DMS153 treated with DMSO at 0.1 percent for 48 hours (cell line): ENCODE results near the gene FAM174A.

ENCODE experiments used
- DNase-seq: peaks from one replicate; lab custom pipeline; 2025; ENCODE audit not compliant: unreplicated experiment; lab: John Stamatoyannopoulos, UW

Gene FAM174A

GRCh38 chr5:100535060-100536005 is at the start of gene FAM174A:
TSS of gene FAM174A (plus strand) at chr5:100535374. CDS start at chr5:100535531, 157 bp downstream.
- peak; percentile 63 for DNase-seq

DNA sequence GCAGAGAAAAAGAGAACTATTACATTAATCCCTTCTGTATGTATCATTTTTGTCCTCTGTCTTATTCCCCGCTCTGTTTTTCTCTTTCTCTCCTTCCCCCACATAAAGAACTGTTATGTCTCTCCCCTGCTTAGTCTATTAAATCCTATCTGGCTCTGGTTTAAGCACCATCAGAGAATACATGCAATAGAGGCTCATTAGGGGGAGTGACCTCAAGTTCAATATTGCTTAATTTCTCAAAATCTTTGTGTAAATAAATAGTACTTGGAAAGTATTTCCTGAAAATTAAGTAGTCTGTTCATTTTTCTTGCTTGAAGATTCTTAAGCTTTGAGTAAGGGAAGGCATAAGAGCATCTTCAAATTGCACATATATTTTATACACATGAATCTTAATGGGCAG is 41.2 kb upstream of the FAM174A start:
- DNase-seq: no peak

DNA sequence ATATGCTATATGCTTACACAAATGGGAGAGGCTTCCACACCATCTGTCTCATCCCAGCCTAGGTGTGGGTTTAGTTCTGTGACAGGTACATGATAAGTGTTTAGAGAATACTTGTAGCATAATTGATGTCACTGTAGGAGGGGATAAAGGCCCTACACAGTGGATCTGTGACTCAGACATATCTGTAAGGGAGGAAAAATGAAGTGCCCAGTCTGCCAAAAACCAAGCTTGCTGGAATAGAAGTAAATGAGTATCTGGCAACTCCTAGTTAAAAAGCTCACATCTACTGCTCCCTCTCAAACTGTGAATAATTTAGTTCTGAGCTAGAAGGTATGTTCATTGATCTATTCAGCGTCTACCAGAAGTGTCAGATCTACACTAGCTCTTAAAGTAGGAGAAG is 38.9 kb upstream of the FAM174A start:
- no peak for DNase-seq

- no peak for DNase-seq
Measured at GRCh38 chr5:100502684-100503083, 32.5 kb upstream of the FAM174A start.

DNA sequence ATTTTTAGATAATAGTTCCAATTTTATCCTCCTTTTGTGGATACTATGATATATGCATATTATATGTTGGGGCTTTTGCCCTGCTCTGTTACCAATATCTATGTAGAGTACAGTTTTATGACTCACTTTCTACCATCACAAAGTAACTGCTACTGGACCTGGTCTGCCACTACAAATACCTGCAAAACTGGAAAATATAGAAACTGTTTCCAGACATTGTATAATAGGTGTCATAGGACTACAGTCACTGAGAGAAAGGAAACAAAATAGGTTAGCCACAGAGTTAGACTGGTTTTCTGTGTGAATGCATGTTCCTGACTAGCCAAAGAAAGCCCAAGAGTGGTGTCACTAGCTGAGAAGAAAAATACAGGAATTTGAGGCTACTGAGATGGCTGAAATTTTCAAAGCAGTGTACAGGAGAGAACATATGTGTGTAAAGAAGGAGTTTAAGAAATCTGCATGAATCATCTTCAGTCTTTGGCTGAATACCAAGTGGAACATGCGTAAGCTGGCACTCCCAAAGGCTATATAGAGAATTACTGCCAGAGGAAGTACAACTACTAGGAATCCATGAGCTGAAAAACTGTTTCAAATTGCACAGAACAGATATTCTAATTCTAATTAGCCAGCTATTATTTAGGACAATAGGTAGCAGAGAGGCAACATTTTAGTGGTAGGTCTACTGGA is 29.0 kb upstream of the FAM174A start:
- DNase-seq: no peak

- DNase-seq: no peak
Measured at GRCh38 chr5:100516285-100516684, 18.9 kb upstream of the FAM174A start.

GRCh38 chr5:100517301-100517974 is 17.7 kb upstream of the FAM174A start:
- peak; percentile 74 for DNase-seq

- DNase-seq: no peak
Measured at GRCh38 chr5:100518377-100518776, 16.8 kb upstream of the FAM174A start.

DNA sequence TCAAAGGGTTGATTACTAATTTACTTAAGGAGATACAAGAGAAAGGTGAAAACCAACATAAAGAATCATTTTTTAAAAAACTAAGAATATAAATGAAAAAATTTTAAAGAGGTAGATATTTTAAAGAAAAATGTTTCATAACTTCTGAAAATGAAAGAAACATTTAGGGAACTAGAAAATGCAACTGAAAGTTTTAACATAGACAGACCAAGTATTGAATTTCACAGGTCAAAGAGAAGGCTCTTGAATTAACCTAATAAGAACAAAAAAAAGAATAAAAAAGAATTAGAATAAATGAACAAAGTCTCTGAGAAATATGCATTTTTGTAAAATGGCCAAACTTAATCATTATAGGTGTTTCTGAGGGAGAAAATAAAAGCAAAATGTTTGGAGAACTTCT is 16.1 kb upstream of the FAM174A start:
- DNase-seq: no peak

DNA sequence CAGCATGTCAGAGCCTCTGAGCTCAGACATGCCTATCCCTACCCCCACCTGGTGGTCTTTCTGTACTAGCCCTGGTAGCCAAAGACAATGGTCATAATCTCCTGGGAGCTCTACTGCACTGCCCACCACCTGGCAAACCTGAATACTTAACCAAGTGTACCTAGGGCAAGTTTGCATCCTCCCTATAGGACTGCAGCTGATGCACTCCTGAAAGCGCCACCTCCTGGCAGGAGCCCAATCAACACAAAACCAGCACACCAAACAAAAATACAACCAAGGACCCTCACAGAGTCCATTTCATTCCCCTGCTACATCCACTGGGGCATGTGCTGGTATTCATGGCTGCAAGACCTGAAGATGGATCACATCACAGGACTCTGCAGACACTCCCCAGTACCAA is 14.8 kb upstream of the FAM174A start:
- DNase-seq: no peak

DNA sequence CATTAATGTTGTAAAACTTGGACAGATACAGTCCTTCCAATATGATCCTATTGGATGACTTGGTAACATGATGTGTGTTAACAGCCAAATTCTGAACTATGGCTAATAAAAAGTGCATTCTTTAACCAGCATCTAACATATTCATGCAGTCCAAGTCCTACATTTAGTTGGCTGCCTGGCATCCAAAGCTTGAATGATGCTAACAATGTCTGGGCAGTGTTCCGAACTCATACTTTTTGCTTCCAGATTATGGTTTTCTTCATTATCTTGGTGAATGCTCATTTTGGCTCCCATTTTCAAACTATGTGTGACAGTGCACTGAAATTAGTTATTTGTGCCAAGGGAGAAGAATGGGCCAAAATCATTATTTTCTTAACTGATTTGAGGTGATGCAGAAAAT is 2.8 kb downstream of the FAM174A start:
- no peak for DNase-seq

- no peak for DNase-seq
Measured at GRCh38 chr5:100539519-100539918, 4.3 kb downstream of the FAM174A start.

DNA sequence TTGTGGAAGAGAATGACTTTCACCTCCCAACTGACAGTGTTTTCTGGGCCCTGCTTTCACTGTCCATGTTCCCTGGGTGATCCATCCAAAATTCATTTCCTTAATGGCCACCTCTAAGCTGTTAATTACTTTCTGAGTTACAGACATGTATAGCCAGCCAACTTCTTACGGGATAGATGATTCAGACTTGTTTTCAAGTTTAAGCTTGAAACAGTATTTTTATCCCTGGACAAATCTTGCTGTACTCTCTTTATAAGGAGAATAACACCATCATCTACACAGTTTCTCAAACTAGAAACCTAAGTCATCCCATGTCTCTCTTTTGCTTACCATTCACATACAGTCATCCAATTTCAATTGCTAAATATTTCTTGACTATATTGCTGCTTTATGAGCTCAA is 6.9 kb downstream of the FAM174A start:
- DNase-seq: no peak

GRCh38 chr5:100546001-100546400 is 10.8 kb downstream of the FAM174A start:
- DNase-seq: no peak

DNA sequence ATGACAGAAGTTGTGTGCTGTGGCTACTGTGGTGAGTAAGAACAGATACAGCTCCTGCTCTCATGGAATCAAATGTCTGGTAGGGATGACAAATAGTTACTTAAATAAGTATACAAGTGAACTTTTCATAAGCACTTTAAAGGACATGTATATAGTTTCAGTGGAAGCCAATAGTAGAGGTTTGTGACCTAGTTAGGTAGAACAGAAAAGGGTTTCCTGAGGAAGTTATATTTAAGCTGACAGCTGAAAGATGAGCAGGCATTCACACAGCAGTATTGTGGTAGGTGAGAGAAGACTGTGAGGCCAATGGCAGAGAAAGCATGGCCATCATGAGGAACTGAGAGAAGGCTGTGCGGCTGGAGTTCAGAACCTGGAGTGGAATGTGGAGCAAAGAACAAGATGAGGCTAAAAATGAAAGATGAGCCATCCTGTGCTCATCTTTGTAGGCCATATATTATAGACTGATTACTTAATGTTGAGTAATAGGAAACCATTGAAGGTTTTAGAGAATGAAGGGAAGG is 15.4 kb downstream of the FAM174A start:
- DNase-seq: no peak

- DNase-seq: no peak
Measured at GRCh38 chr5:100551183-100551582, 16.0 kb downstream of the FAM174A start.

DNA sequence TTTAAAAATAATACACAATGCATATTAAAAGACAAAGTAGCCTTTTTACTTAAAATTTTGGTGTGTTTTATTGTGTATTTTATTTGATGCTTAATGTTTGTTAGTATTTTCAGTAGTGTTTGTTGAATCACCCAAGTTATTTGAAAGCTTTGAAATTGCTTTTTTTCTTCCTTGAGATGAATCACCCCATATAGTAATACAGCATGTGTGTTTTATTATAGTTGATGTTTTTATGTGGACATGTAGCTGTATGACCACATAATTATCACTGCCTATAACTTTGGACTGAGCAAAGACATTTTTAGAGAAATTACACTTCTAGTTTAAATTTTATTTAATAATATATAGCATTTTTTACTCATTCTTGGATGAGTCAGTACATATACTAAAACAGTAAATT is 18.0 kb downstream of the FAM174A start:
- no peak for DNase-seq

GRCh38 chr5:100560860-100561259 is 25.7 kb downstream of the FAM174A start:
- no peak for DNase-seq

DNA sequence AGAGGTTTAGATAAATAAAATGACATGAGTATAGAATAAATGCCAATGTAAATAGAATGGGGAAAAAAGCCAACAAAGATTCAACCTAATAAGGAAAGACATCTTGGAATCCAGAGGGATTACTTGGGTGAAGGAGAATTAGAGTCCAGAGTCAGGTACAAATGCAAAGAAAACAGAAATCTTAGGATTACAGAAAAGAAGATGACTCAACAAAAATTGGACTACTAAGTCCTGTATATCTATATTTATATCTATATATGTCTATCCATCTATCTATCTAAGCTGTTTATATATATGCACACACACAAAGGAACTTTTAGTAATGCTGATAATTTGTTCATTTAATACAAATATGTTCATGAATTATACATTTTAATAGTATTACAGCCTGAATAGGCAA is 27.6 kb downstream of the FAM174A start:
- no peak for DNase-seq

GRCh38 chr5:100566382-100567141 is 31.4 kb downstream of the FAM174A start:
- DNase-seq: no peak

DNA sequence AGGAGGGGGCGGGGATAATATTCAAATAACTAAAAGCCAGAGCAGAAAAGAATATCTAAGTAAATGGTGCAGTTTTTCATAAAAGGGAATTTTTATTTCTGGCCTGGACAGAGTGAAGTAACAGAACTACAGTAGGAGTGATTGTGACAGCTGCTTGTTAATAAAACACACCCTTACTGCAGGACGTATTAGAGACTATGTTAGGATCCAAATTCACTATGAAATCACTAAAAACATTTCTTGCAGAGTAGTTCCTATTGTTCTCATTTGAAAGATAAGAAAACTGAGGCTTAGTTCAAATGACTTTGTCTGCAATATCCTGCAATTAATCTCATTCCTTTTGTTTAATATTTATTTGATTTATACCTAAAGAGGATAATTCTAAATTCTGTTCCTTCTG is 39.5 kb downstream of the FAM174A start:
- no peak for DNase-seq
